IMR-90 (cell line): Measurements from ENCODE around the gene RPTOR. TPM values are rescaled to one million over a fixed set of nuclear protein-coding genes. Genes with fewer than 3 reads are reported as not detected.

Experiments
- RFX5 ChIP-seq: IDR thresholded peaks from 2 replicates; pipeline ENCODE4 v1.8.0; 2012; ENCODE audit warnings: low read depth, mild to moderate bottlenecking, low read length, moderate library complexity
- SMC3 ChIP-seq: fragments of 150-350 bp; IDR thresholded peaks from 2 replicates; pipeline ENCODE4 v1.6.1; 2016; ENCODE audit warnings: low read depth, mild to moderate bottlenecking, antibody characterized with exemption, low read length, moderate library complexity
- polyA plus RNA-seq, 3 experiments: library from polyadenylated mRNA; depleted of rRNA; stranded (reverse); fragments of >200 nt; gene quantifications; 2 replicates each; pipeline ENCODE4 v1.2.3, GENCODE V29; 2012; ENCODE audit warnings: low replicate concordance in 1 of 3
- total RNA-seq: library from RNA; depleted of rRNA; stranded (reverse); fragments of >200 nt; gene quantifications from 2 replicates; pipeline ENCODE4 v1.2.3, GENCODE V29; 2012

RPTOR gene
- total and polyA plus RNA-seq, 2 of the 4 experiments (the other 2 are of a cell fraction): 10.8 to 14.7 TPM

DNA sequence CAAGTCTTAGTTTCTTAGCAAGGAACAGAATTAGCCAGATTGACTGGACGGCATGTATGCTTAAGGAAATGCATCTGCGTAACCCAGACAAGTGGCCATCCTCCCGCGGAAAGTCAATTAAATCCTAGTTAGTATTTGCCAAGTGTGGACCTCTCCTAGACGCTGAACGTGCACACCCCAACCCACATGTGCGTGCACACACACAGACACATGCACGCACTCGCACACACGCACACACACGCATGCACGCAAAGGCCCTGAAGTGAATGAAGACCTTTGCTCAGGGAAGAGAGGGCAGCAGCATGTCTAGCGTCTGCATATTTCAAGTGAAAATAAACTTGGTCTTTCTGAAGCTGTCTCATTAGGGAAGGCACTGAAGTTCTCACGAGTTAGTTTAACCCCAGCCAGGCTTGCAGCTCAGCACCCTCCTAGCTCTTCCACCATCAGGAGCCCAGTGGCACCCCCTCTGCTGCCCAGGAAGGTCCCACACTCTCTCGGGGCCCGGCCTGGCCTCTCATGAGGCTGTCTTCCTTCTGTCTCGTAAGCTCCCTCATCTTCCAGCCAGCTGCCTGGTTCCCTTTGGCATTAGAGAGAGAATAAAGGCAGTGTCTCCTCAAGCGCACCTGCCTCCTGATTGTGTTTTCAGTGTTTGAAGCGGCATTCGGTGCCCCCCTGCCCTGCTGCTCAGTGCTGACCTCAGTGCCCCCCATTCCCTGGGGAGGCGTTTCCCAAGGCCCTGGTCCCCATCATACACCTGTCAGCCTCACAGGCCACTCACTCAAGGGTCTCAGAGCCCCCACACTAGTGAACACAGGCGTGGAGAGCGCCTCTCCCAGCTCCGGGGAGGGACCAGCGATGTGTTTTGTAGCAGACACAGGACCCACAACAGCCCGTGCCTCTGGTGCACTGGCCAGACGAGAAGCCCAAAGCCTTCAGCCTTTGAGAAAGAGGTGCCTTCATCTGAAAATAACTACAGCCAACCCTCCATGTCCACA, 394.8 kb downstream of the RPTOR start (continued):
- TF ChIP-seq RFX5: no peak
- TF ChIP-seq SMC3: no peak
